WTC11 (cell line): ENCODE measurements around the gene MTPN.

Source experiments
- CREM ChIP-seq: sonication (generic); formaldehyde crosslinking; IDR thresholded peaks from 2 replicates; pipeline ENCODE4 v1.8.1; 2022; ENCODE audit warnings: mild to moderate bottlenecking, missing genetic modification reagents, moderate library complexity
- JUN ChIP-seq: sonication (generic); formaldehyde crosslinking; IDR thresholded peaks from 2 replicates; pipeline ENCODE4 v1.8.0; 2023; ENCODE audit warnings: mild to moderate bottlenecking, missing genetic modification reagents
- SMAD3 ChIP-seq: sonication (generic); formaldehyde crosslinking; IDR thresholded peaks from 2 replicates; pipeline ENCODE4 v1.8.0; 2022; ENCODE audit warnings: missing genetic modification reagents, mild to moderate bottlenecking, borderline replicate concordance
- TP53 ChIP-seq: sonication (generic); formaldehyde crosslinking; IDR thresholded peaks from 2 replicates; pipeline ENCODE4 v1.8.1; 2023; ENCODE audit warnings: mild to moderate bottlenecking, missing genetic modification reagents
- TF ChIP-seq, protein P1 (sequence below): sonication (generic); formaldehyde crosslinking; IDR thresholded peaks from 2 replicates; pipeline ENCODE4 v1.8.0; 2022; ENCODE audit warnings: mild to moderate bottlenecking, missing genetic modification reagents
- TF ChIP-seq, protein P2 (sequence below): fragments of 200-600 bp; IDR thresholded peaks from 2 replicates; pipeline ENCODE4 v1.8.0; 2022; ENCODE audit warnings: antibody characterized with exemption

DNA sequence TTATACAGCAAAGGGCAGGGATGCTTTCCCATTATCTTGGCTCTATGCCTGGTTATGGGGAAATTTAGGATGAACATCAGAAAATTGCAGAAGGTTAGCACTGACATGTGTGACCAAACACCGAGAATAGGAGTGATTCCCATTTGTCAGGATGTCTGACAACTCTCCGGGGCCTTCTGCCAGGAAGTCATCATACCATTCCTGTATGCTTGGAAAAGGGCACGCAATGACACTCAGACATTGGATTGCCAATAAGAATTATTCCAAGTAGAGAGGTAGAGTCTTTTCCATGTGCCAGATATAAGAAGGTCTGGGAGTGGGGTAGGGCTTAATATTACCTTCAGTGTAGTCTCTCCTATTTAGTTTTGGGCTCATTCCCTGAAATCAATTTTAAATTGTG lies 82.3 kb downstream of the MTPN start:
- TF ChIP-seq, protein P1, sequence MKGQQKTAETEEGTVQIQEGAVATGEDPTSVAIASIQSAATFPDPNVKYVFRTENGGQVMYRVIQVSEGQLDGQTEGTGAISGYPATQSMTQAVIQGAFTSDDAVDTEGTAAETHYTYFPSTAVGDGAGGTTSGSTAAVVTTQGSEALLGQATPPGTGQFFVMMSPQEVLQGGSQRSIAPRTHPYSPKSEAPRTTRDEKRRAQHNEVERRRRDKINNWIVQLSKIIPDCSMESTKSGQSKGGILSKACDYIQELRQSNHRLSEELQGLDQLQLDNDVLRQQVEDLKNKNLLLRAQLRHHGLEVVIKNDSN = no peak
- TF ChIP-seq TP53 (CRISPR knock-in tag) (no peak), SMAD3 (CRISPR knock-in tag) (no peak), JUN (no peak), CREM (CRISPR knock-in tag) (no peak)
- TF ChIP-seq, protein P2, sequence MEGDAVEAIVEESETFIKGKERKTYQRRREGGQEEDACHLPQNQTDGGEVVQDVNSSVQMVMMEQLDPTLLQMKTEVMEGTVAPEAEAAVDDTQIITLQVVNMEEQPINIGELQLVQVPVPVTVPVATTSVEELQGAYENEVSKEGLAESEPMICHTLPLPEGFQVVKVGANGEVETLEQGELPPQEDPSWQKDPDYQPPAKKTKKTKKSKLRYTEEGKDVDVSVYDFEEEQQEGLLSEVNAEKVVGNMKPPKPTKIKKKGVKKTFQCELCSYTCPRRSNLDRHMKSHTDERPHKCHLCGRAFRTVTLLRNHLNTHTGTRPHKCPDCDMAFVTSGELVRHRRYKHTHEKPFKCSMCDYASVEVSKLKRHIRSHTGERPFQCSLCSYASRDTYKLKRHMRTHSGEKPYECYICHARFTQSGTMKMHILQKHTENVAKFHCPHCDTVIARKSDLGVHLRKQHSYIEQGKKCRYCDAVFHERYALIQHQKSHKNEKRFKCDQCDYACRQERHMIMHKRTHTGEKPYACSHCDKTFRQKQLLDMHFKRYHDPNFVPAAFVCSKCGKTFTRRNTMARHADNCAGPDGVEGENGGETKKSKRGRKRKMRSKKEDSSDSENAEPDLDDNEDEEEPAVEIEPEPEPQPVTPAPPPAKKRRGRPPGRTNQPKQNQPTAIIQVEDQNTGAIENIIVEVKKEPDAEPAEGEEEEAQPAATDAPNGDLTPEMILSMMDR = no peak
